A549 (cell line): ENCODE results near the gene MAEL. TPM values are rescaled to one million over a fixed set of nuclear protein-coding genes. Genes with fewer than 3 reads are reported as not detected.

ENCODE experiments used
- ATAC-seq, 2 experiments: fragments of 200-7000 bp in 1 of 2; fragments of >200 bp in 1 of 2; cut with Nextera tagmentation in 1 of 2; cut with Tn5 transposase in 1 of 2; 3 replicates each; pipeline versions ENCODE4 v1.8.0 to v1.9.1; 2018 to 2020; ENCODE audit warnings: mild to moderate bottlenecking in 1 of 2, moderate library complexity in 1 of 2
- CTCF ChIA-PET: fragments of 300-600 bp; sonication (Branson Sonifier 250); formaldehyde crosslinking; extraction: SDS; loops from one replicate; lab custom pipeline; 2021; ENCODE audit warnings: antibody characterized with exemption, inconsistent platforms; lab: Yijun Ruan, JAX
- POLR2A ChIA-PET: fragments of 350-600 bp; formaldehyde crosslinking; extraction: SDS; loops from one replicate; lab custom pipeline; 2021; ENCODE audit warnings: antibody characterized with exemption, inconsistent platforms; lab: Yijun Ruan, JAX
- DNase-seq, 2 experiments: peaks; one replicate each; pipeline versions ENCODE4 v3.0.0 to v3.0.0-alpha.2; 2011 to 2016; ENCODE audit warnings: low read depth in 1 of 2, low spot score in 1 of 2
- FAIRE-seq: peaks from 2 replicates; lab custom pipeline; 2011; peaks lifted over from hg19 to GRCh38; lab: Jason Lieb, UNC
- H3K27ac ChIP-seq, 2 experiments: fragments of >200 bp; sonication (Bioruptor Twin); formaldehyde crosslinking; 3 replicates each; pipeline ENCODE4 v1.5.1; 2016 to 2017
- H3K4me1 ChIP-seq: fragments of >200 bp; sonication (Bioruptor Twin); formaldehyde crosslinking; 3 replicates; pipeline ENCODE4 v1.6.1; 2016
- H3K4me2 ChIP-seq: fragments of >200 bp; sonication (Bioruptor Twin); formaldehyde crosslinking; 3 replicates; pipeline ENCODE4 v1.6.1; 2016
- H3K4me3 ChIP-seq: fragments of >200 bp; sonication (Bioruptor Twin); formaldehyde crosslinking; 3 replicates; pipeline ENCODE4 v1.5.1; 2016
- H3K9me3 ChIP-seq: fragments of >200 bp; sonication (Bioruptor Twin); formaldehyde crosslinking; 3 replicates; pipeline ENCODE4 v1.6.1; 2016
- BHLHE40 ChIP-seq: IDR thresholded peaks from 2 replicates; pipeline ENCODE4 v1.6.1; 2012; ENCODE audit warnings: low read depth, low read length, inconsistent platforms
- CBX8 ChIP-seq: fragments of 200-600 bp; sonication (generic); IDR thresholded peaks from 2 replicates; pipeline ENCODE4 v1.6.1; 2016
- CEBPB ChIP-seq, 2 experiments: fragments of >200 bp in 1 of 2; sonication (Bioruptor Twin) in 1 of 2; formaldehyde crosslinking in 1 of 2; IDR thresholded peaks; 2 replicates each; pipeline ENCODE4 v1.6.1; 2012 to 2016
- CHD2 ChIP-seq: fragments of 150-350 bp; IDR thresholded peaks from 2 replicates; pipeline ENCODE4 v1.6.1; 2014; ENCODE audit warnings: low read length; ENCODE audit not compliant: partially characterized antibody
- CHD4 ChIP-seq: fragments of 200-600 bp; sonication (generic); IDR thresholded peaks from 2 replicates; pipeline ENCODE4 v1.6.1; 2016; ENCODE audit warnings: antibody characterized with exemption, mild to moderate bottlenecking, borderline replicate concordance
- ESRRA ChIP-seq: fragments of 150-350 bp; IDR thresholded peaks from 2 replicates; pipeline ENCODE4 v1.6.1; 2014; ENCODE audit warnings: mild to moderate bottlenecking, low read length, borderline replicate concordance
- GATA3 ChIP-seq: IDR thresholded peaks from 2 replicates; pipeline ENCODE4 v1.6.1; 2012; ENCODE audit warnings: borderline replicate concordance
- HDAC2 ChIP-seq: fragments of 200-600 bp; sonication (generic); IDR thresholded peaks from 2 replicates; pipeline ENCODE4 v1.6.1; 2016
- JUNB ChIP-seq: fragments of >200 bp; sonication (Bioruptor Twin); formaldehyde crosslinking; IDR thresholded peaks from 2 replicates; pipeline ENCODE4 v1.6.1; 2016
- KDM5A ChIP-seq: fragments of 200-600 bp; sonication (generic); IDR thresholded peaks from 2 replicates; pipeline ENCODE4 v1.6.1; 2016; ENCODE audit warnings: antibody characterized with exemption, mild to moderate bottlenecking
- MAFK ChIP-seq: fragments of 450-650 bp; IDR thresholded peaks from 2 replicates; pipeline ENCODE4 v1.6.1; 2014; ENCODE audit not compliant: partially characterized antibody
- MAZ ChIP-seq: fragments of 150-350 bp; IDR thresholded peaks from 2 replicates; pipeline ENCODE4 v1.6.1; 2014; ENCODE audit warnings: antibody characterized with exemption, low read depth, low read length, borderline replicate concordance
- MYC ChIP-seq: IDR thresholded peaks from 2 replicates; pipeline ENCODE4 v1.6.1; 2012; ENCODE audit warnings: mild to moderate bottlenecking, inconsistent platforms, low read length, improper control_type of control experiment, borderline replicate concordance
- NFE2L2 ChIP-seq: fragments of 150-350 bp; conservative IDR thresholded peaks from 2 replicates; pipeline ENCODE4 v1.6.1; 2014; ENCODE audit warnings: low read length
- POLR2A ChIP-seq: IDR thresholded peaks from 2 replicates; pipeline ENCODE4 v1.6.1; 2012; ENCODE audit warnings: mild to moderate bottlenecking, low read length
- RNF2 ChIP-seq: fragments of 200-600 bp; sonication (generic); IDR thresholded peaks from 2 replicates; pipeline ENCODE4 v1.6.1; 2016; ENCODE audit warnings: low read depth, mild to moderate bottlenecking, antibody characterized with exemption, moderate library complexity, borderline replicate concordance
- SMC3 ChIP-seq: fragments of >200 bp; sonication (Bioruptor Twin); formaldehyde crosslinking; IDR thresholded peaks from 3 replicates; pipeline ENCODE4 v1.6.1; 2018; ENCODE audit warnings: inconsistent platforms
- SREBF2 ChIP-seq: fragments of 450-650 bp; IDR thresholded peaks from 2 replicates; pipeline ENCODE4 v1.6.1; 2014; ENCODE audit warnings: mild to moderate bottlenecking, moderate library complexity
- TP53 ChIP-seq: fragments of 250-450 bp; sonication (Bioruptor Pico); IDR thresholded peaks from 2 replicates; pipeline ENCODE4 v1.5.0; 2021; ENCODE audit warnings: mild to moderate bottlenecking, moderate library complexity
- ZFP36 ChIP-seq: fragments of 450-650 bp; IDR thresholded peaks from 2 replicates; pipeline ENCODE4 v1.6.1; 2014; ENCODE audit warnings: borderline replicate concordance; ENCODE audit not compliant: partially characterized antibody
- WGBS: methylation state at CpG from one replicate; pipeline ENCODE4 v1.1.6; 2017; ENCODE audit errors: missing lambda C conversion rate; 5-methylcytosine and 5-hydroxymethylcytosine counted together
- polyA minus RNA-seq: library from RNA; depleted of rRNA, polyadenylated mRNA; stranded (reverse); fragments of >200 nt; gene quantifications from 2 replicates; pipeline ENCODE4 v1.2.3, GENCODE V29; 2011; rRNA and poly(A)+ RNA removed
- polyA plus RNA-seq, 4 experiments: library from polyadenylated mRNA; depleted of rRNA in 3 of 4; stranded (reverse); fragments of >200 nt; fragmentation: RNase III in 1 of 4; extraction: RNeasy Plus Mini Kit Qiagen cat#74134 plus additional on column Dnase treatment in 1 of 4; gene quantifications; 2 replicates in 3 of 4; 3 replicates in 1 of 4; pipeline ENCODE4 v1.2.3, GENCODE V29; 2011 to 2017
- TF ChIP-seq, protein P1 (sequence below): IDR thresholded peaks from 2 replicates; pipeline ENCODE4 v1.6.1; 2012
- TF ChIP-seq, protein P2 (sequence below): fragments of 250-450 bp; sonication (Bioruptor Pico); IDR thresholded peaks from 2 replicates; pipeline ENCODE4 v1.5.0; 2020; ENCODE audit warnings: low read depth, mild to moderate bottlenecking, moderate library complexity
- TF ChIP-seq, protein P3 (sequence below): fragments of 150-350 bp; IDR thresholded peaks from 2 replicates; pipeline ENCODE4 v1.6.1; 2014; ENCODE audit warnings: low read depth, mild to moderate bottlenecking, low read length
- TF ChIP-seq, protein P4 (sequence below): fragments of 200-600 bp; sonication (generic); IDR thresholded peaks from 2 replicates; pipeline ENCODE4 v1.6.1; 2016; ENCODE audit warnings: antibody characterized with exemption, mild to moderate bottlenecking, moderate library complexity

Gene MAEL
- polyA plus RNA-seq (2011; rRNA removed) (not detected in 2 replicates), polyA plus RNA-seq (2017; fragmentation: RNase III; extraction: RNeasy Plus Mini Kit Qiagen cat#74134 plus additional on column Dnase treatment) (not detected in 3 replicates), polyA minus RNA-seq (not detected in 2 replicates)
- polyA plus RNA-seq (2012; cell fraction: cytosol; rRNA removed), result not detected in 2 replicates
- not detected in 2 replicates for polyA plus RNA-seq (2012; cell fraction: nucleus; rRNA removed)

DNA sequence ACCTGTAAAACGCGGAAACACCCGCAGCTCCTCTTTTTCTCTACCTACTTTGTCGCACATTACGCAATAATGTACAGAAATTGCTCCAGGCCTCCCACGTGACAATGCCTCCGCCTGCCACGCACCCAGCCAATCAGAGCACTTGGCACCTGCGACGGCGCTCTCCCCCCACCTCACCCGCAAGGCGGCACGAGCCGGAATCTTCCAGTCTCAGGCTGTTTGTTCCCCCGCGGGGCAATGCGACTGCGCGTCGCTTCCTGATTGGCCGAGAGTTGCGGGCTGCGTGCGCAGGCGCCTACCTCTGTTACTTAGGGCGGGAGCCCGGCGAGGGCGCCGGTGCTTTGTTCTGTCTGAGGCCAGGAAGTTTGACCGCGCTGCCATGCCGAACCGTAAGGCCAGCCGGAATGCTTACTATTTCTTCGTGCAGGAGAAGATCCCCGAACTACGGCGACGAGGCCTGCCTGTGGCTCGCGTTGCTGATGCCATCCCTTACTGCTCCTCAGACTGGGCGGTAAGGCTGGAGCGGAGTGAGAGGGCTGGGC, at the start of gene MAEL:
TSS of gene MAEL (plus strand) at position 307 of the 542 bp plus-strand sequence. CDS start at position 380, 73 bp downstream.
- FAIRE-seq, result no peak

DNA sequence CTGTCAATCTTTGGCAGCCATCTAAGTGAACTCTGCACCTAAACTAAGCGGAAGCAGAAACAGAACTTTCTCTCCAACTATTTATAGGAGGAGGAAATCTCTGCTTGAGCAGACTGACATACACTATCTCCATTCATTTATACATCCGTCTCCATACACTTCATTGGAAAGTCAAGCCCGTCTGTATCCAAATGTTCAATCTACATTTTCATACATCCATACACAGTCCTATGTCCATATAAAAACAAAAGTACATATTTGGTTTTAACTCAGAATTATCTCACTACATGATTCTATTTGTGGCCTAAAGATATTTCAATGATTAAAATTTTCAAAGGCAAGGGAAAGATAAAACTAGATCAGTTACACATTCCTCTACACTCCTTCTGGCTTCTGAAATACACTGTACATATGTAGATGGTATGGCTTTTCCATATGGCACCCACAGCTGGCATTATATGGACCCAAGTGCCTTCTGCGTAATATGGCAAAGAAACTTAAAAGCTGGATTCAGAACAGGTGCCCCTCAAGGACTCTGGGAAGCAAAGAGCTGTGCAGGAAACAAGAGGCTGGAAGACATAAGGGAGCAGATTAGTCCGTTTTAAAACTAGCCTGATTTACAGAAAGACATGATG, 49.2 kb upstream of the MAEL start:
- Histone ChIP-seq H3K9me3 (no peaks in the 10 kb centered on the region), H3K4me1 (no peaks in the 10 kb centered on the region), H3K4me2 (no peak overlapping the region), H3K4me3 (no peak overlapping the region), H3K27ac (no peak overlapping the region)
- no peak for TF ChIP-seq KDM5A
- TF ChIP-seq MAFK, result no peak
- no peak for TF ChIP-seq POLR2A
- no peak for TF ChIP-seq RNF2
- TF ChIP-seq, protein P1, sequence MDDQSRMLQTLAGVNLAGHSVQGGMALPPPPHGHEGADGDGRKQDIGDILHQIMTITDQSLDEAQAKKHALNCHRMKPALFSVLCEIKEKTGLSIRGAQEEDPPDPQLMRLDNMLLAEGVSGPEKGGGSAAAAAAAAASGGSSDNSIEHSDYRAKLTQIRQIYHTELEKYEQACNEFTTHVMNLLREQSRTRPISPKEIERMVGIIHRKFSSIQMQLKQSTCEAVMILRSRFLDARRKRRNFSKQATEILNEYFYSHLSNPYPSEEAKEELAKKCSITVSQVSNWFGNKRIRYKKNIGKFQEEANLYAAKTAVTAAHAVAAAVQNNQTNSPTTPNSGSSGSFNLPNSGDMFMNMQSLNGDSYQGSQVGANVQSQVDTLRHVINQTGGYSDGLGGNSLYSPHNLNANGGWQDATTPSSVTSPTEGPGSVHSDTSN, result no peak
- TF ChIP-seq NFE2L2, result no peak
- no peak for TF ChIP-seq JUNB
- TF ChIP-seq TP53 (CRISPR knock-in tag), result no peak
- TF ChIP-seq CHD2, result no peak
- TF ChIP-seq CEBPB (IDR thresholded peaks at IDR 0.05), result no peak
- TF ChIP-seq CHD4, result no peak
- TF ChIP-seq CBX8, result no peak
- TF ChIP-seq MYC, result no peak
- TF ChIP-seq, protein P2, sequence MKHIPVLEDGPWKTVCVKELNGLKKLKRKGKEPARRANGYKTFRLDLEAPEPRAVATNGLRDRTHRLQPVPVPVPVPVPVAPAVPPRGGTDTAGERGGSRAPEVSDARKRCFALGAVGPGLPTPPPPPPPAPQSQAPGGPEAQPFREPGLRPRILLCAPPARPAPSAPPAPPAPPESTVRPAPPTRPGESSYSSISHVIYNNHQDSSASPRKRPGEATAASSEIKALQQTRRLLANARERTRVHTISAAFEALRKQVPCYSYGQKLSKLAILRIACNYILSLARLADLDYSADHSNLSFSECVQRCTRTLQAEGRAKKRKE (CRISPR knock-in tag), result no peak
- no peak for TF ChIP-seq HDAC2
- TF ChIP-seq GATA3, result no peak
- no peak for TF ChIP-seq SREBF2
- no peak for TF ChIP-seq ZFP36
- no peak for TF ChIP-seq SMC3
- ATAC-seq, result no peak
- FAIRE-seq, result no peak
- WGBS, result 20% methylated on average over 5 of the region's 5 CpGs
- POLR2A ChIA-PET, result no interaction called here
- CTCF ChIA-PET, result no interaction called here
- no peak for DNase-seq

More for the DNA sequence above, at the start of gene MAEL:
- Histone ChIP-seq H3K4me2 (no peak within 1 kb of the TSS), H3K9me3 (no peaks in the 10 kb centered on the region), H3K4me1 (no peaks in the 10 kb centered on the region), H3K27ac (no peak within 1 kb of the TSS), H3K4me3 (no peak within 1 kb of the TSS)
- ATAC-seq, result no peak
- CTCF ChIA-PET, result no interaction called here
- no peak for DNase-seq
- 76% methylated on average over 34 of the region's 45 CpGs for WGBS
- TF ChIP-seq BHLHE40 (no peak), CEBPB (IDR thresholded peaks at IDR 0.05) (peak; percentile 38 to 73; a peak in 3 of 4 replicates)
- POLR2A ChIA-PET, result no interaction called here

DNA sequence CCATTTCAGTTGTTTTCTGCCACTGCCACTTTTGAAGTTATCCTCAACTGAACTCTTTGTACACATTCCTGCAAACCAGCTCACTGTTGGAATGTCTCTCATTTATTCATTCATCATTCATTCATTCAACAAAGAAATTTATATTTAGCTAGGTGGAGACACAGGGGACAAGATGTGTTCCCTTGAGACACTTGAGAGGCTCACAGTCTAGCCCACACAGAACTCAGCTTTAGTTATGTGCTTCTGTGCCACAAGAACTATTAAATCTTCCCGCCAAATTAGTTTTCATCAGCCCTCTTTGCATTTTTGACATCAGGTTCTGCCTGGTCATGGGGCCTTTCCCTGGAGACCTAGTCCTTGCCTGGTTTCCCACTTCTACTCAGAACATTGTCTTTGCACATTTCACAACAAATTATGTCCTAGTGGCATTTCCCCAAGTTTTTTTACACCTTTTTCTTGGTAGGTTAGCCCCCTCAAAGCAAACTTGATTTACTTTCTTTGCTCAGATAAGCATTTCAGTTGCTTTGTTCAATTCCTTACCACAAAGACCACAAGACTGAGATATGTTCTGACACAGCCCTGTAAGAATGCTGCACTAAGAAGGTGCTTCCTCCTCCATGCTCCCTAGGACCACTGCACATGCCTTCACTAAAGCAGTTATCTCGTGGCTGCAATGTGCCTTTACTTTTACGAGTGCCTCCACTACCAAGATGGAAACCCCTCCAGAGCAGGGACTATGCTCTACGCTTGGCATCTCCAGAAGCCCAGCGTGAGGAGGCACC, 44.7 kb upstream of the MAEL start:
- DNase-seq (no peak), ATAC-seq (no peak), FAIRE-seq (no peak)
- no peak overlapping the region for H3K27ac ChIP-seq
- 8% methylated on average over 5 of the region's 5 CpGs for WGBS
- ChIA-PET CTCF (no interaction called here), POLR2A (no interaction called here)
- H3K4me3 ChIP-seq, result no peak overlapping the region
- H3K4me1 ChIP-seq, result no peaks in the 10 kb centered on the region
- H3K9me3 ChIP-seq, result no peaks in the 10 kb centered on the region
- H3K4me2 ChIP-seq, result no peak overlapping the region
- TF ChIP-seq POLR2A (no peak), ESRRA (no peak), CBX8 (no peak), CHD2 (no peak), MAZ (no peak)
- TF ChIP-seq, protein P1, result no peak
- TF ChIP-seq, protein P3, sequence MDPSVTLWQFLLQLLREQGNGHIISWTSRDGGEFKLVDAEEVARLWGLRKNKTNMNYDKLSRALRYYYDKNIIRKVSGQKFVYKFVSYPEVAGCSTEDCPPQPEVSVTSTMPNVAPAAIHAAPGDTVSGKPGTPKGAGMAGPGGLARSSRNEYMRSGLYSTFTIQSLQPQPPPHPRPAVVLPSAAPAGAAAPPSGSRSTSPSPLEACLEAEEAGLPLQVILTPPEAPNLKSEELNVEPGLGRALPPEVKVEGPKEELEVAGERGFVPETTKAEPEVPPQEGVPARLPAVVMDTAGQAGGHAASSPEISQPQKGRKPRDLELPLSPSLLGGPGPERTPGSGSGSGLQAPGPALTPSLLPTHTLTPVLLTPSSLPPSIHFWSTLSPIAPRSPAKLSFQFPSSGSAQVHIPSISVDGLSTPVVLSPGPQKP, result no peak
- TF ChIP-seq, protein P4, sequence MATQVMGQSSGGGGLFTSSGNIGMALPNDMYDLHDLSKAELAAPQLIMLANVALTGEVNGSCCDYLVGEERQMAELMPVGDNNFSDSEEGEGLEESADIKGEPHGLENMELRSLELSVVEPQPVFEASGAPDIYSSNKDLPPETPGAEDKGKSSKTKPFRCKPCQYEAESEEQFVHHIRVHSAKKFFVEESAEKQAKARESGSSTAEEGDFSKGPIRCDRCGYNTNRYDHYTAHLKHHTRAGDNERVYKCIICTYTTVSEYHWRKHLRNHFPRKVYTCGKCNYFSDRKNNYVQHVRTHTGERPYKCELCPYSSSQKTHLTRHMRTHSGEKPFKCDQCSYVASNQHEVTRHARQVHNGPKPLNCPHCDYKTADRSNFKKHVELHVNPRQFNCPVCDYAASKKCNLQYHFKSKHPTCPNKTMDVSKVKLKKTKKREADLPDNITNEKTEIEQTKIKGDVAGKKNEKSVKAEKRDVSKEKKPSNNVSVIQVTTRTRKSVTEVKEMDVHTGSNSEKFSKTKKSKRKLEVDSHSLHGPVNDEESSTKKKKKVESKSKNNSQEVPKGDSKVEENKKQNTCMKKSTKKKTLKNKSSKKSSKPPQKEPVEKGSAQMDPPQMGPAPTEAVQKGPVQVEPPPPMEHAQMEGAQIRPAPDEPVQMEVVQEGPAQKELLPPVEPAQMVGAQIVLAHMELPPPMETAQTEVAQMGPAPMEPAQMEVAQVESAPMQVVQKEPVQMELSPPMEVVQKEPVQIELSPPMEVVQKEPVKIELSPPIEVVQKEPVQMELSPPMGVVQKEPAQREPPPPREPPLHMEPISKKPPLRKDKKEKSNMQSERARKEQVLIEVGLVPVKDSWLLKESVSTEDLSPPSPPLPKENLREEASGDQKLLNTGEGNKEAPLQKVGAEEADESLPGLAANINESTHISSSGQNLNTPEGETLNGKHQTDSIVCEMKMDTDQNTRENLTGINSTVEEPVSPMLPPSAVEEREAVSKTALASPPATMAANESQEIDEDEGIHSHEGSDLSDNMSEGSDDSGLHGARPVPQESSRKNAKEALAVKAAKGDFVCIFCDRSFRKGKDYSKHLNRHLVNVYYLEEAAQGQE, result no peak
